GM06990 (cell line): Measurements from ENCODE around the gene INSL6.

Source experiments
- DNase-seq: peaks from one replicate; pipeline ENCODE4 v3.0.0-alpha.2; 2011; ENCODE audit not compliant: insufficient read length; ENCODE audit errors: extremely low read depth
- H3K27me3 ChIP-seq: replicated peaks from 2 replicates; pipeline ENCODE4 v1.6.0; 2011; ENCODE audit warnings: low read length; ENCODE audit not compliant: control insufficient read depth, insufficient read depth
- H3K36me3 ChIP-seq: 2 replicates; pipeline ENCODE4 v1.5.1; 2011; ENCODE audit warnings: low read length; ENCODE audit not compliant: control insufficient read depth, insufficient read depth
- H3K4me3 ChIP-seq: replicated peaks from 2 replicates; pipeline ENCODE4 v1.5.1; 2011; ENCODE audit warnings: low read depth, mild to moderate bottlenecking, control low read depth, low read length
- CTCF ChIP-seq: IDR thresholded peaks from 2 replicates; pipeline ENCODE4 v1.5.1; 2011; ENCODE audit warnings: low read length, control low read depth, mild to moderate bottlenecking, inconsistent platforms; ENCODE audit not compliant: insufficient read depth, poor library complexity, severe bottlenecking

The INSL6 gene

GRCh38 chr9:5113994-5114748, 71.3 kb downstream of the INSL6 start:
- H3K27me3 ChIP-seq = no peaks in the 10 kb centered on the region
- H3K4me3 ChIP-seq = no peak overlapping the region
- H3K36me3 ChIP-seq = peaks cover 20% of the 10 kb centered on the region
- DNase-seq = peak; percentile 5
- no peak for TF ChIP-seq CTCF
